K562 (cell line): ENCODE measurements around the gene TDRD5. TPM values are rescaled to one million over a fixed set of nuclear protein-coding genes. Genes with fewer than 3 reads are reported as not detected.

Source experiments
- SPI1 ChIP-seq: IDR thresholded peaks from 2 replicates; pipeline ENCODE4 v1.6.1; 2011; ENCODE audit warnings: low read depth, low read length, control low read depth, borderline replicate concordance
- ZNF124 ChIP-seq: sonication (generic); formaldehyde crosslinking; IDR thresholded peaks from 2 replicates; pipeline ENCODE4 v1.8.1; 2022; ENCODE audit warnings: missing genetic modification reagents
- polyA plus RNA-seq, 8 experiments: library from polyadenylated mRNA; depleted of rRNA in 4 of 8; stranded (reverse) in 5 of 8; unstranded in 3 of 8; fragments of >200 nt; fragmentation: Nextera tagmentation in 2 of 8; fragmentation: Illumina TruSeq in 1 of 8; extraction: Ambion mirVana in 2 of 8; extraction: Trizol in 1 of 8; gene quantifications; 2 replicates each; pipeline versions ENCODE4 v1.2.1 to v1.2.3, GENCODE V29; 2011 to 2014; ENCODE audit warnings: inconsistent platforms in 1 of 8, missing spikeins in 1 of 8
- total RNA-seq, 7 experiments: library from RNA; depleted of rRNA in 6 of 7; stranded (reverse); fragments of >200 nt in 6 of 7; fragmentation: Illumina TruSeq in 2 of 7; extraction: Trizol in 2 of 7; gene quantifications; 2 replicates each; pipeline versions ENCODE4 v1.2.1 to v1.2.3, GENCODE V29; 2011 to 2021; ENCODE audit warnings: low replicate concordance in 1 of 7
- TF ChIP-seq, protein P1 (sequence below): fragments of 250-450 bp; sonication (Bioruptor Pico); IDR thresholded peaks from 2 replicates; pipeline ENCODE4 v1.5.0; 2020; ENCODE audit warnings: mild to moderate bottlenecking
- TF ChIP-seq, protein P2 (sequence below): fragments of 450-650 bp; IDR thresholded peaks from 2 replicates; pipeline ENCODE4 v1.6.1; 2016; ENCODE audit warnings: borderline replicate concordance
- TF ChIP-seq, protein P3 (sequence below): sonication (generic); formaldehyde crosslinking; IDR thresholded peaks from 2 replicates; pipeline ENCODE4 v1.4.0; 2020; ENCODE audit warnings: mild to moderate bottlenecking, missing genetic modification reagents

The TDRD5 gene
- total and polyA plus RNA-seq, 9 of the 15 experiments (the other 6 are each of a cell fraction or from before 2014, with no cell fraction given) = 0.04 to 0.57 (median 0.26) TPM; not detected in 1

DNA sequence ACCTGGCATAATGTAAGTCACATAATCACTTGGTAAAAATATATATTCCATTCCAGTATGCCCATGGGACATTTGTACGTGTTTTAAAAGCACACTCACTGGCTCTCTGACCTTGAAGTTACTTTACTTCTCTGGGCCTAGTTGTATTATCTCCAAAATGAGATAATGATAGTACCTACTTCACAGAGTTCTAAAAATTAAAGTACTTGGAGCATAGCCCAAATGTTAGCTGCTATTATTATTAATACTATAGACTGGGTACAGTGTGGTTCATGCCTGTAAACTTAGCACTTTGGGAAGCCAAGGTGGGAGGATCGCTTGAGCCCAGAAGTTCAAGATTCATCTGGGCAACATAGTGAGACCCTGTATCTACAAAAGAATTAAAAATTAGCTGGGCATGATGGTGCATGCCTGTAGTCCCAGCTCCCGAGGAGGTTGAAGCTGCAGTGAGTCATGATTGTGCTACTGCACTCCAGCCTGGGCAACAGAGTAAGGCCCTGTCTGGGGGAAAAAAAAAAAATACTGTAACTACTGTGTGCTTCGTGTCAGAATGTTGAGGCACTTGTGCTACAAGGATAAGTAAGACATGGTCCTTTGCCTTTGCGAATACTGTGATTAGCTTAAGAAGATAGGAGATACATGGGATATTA lies 45.7 kb downstream of the TDRD5 start (continued):
- TF ChIP-seq, protein P1, sequence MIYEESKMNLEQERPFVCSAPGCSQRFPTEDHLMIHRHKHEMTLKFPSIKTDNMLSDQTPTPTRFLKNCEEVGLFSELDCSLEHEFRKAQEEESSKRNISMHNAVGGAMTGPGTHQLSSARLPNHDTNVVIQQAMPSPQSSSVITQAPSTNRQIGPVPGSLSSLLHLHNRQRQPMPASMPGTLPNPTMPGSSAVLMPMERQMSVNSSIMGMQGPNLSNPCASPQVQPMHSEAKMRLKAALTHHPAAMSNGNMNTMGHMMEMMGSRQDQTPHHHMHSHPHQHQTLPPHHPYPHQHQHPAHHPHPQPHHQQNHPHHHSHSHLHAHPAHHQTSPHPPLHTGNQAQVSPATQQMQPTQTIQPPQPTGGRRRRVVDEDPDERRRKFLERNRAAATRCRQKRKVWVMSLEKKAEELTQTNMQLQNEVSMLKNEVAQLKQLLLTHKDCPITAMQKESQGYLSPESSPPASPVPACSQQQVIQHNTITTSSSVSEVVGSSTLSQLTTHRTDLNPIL = no peak
- TF ChIP-seq SPI1 = no peak
- TF ChIP-seq, protein P2, sequence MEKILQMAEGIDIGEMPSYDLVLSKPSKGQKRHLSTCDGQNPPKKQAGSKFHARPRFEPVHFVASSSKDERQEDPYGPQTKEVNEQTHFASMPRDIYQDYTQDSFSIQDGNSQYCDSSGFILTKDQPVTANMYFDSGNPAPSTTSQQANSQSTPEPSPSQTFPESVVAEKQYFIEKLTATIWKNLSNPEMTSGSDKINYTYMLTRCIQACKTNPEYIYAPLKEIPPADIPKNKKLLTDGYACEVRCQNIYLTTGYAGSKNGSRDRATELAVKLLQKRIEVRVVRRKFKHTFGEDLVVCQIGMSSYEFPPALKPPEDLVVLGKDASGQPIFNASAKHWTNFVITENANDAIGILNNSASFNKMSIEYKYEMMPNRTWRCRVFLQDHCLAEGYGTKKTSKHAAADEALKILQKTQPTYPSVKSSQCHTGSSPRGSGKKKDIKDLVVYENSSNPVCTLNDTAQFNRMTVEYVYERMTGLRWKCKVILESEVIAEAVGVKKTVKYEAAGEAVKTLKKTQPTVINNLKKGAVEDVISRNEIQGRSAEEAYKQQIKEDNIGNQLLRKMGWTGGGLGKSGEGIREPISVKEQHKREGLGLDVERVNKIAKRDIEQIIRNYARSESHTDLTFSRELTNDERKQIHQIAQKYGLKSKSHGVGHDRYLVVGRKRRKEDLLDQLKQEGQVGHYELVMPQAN = no peak
- no peak for TF ChIP-seq ZNF124 (CRISPR knock-in tag)
- TF ChIP-seq, protein P3, sequence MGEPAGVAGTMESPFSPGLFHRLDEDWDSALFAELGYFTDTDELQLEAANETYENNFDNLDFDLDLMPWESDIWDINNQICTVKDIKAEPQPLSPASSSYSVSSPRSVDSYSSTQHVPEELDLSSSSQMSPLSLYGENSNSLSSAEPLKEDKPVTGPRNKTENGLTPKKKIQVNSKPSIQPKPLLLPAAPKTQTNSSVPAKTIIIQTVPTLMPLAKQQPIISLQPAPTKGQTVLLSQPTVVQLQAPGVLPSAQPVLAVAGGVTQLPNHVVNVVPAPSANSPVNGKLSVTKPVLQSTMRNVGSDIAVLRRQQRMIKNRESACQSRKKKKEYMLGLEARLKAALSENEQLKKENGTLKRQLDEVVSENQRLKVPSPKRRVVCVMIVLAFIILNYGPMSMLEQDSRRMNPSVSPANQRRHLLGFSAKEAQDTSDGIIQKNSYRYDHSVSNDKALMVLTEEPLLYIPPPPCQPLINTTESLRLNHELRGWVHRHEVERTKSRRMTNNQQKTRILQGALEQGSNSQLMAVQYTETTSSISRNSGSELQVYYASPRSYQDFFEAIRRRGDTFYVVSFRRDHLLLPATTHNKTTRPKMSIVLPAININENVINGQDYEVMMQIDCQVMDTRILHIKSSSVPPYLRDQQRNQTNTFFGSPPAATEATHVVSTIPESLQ = no peak
